ENCODE measurements around the gene CDC20B.

Gene CDC20B

DNA sequence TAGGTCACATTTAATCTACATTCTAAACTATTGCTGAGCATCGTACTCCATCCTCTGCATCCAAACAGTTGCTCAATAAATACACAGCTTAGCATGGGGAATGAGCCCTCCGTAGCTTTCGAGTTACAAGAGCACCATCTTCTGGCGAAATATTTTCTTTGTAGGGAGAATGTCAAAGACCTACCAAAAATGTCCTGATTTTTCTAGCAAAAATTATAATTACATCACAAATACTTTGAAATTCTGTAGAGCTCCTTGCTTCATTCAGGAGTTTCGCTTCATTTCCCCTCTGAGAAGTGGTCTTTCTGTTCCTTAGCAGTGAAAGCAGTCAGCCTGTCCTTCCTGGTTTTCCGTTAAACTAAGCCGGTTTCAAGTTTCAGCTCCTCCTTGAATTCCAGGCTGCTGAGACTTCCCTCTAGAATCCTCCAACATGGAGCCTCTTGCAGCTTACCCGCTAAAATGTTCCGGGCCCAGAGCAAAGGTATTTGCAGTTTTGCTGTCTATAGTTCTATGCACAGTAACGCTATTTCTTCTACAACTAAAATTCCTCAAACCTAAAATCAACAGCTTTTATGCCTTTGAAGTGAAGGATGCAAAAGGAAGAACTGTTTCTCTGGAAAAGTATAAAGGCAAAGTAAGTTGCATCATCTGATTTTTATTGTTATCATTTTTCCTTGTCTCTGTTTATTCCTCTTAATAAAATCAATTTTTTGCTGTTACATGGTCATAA is 13.0 kb downstream of the CDC20B start, which contains the start of gene GPX8 (continued):
- no peak for TF ChIP-seq ZNF488 (tag by site-specific recombination; IDR thresholded peaks at IDR 0.05)
- TF ChIP-seq ZFP3 (tag by site-specific recombination; IDR thresholded peaks at IDR 0.05; ENCODE audit: low read depth), result no peak
- TF ChIP-seq ZNF140 (tag by site-specific recombination; IDR thresholded peaks at IDR 0.05), result no peak
- TF ChIP-seq ZNF391 (tag by site-specific recombination; IDR thresholded peaks at IDR 0.05; ENCODE audit: borderline replicate concordance, low read depth), result no peak
- no peak for TF ChIP-seq GLI2 (tag by site-specific recombination; IDR thresholded peaks at IDR 0.05; ENCODE audit: borderline replicate concordance, low read depth)
- TF ChIP-seq, protein P1, sequence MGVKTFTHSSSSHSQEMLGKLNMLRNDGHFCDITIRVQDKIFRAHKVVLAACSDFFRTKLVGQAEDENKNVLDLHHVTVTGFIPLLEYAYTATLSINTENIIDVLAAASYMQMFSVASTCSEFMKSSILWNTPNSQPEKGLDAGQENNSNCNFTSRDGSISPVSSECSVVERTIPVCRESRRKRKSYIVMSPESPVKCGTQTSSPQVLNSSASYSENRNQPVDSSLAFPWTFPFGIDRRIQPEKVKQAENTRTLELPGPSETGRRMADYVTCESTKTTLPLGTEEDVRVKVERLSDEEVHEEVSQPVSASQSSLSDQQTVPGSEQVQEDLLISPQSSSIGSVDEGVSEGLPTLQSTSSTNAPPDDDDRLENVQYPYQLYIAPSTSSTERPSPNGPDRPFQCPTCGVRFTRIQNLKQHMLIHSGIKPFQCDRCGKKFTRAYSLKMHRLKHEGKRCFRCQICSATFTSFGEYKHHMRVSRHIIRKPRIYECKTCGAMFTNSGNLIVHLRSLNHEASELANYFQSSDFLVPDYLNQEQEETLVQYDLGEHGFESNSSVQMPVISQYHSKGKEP (tag by site-specific recombination; IDR thresholded peaks at IDR 0.05), result no peak
- TF ChIP-seq ZNF549 (tag by site-specific recombination; IDR thresholded peaks at IDR 0.05), result no peak
- no peak for TF ChIP-seq SALL2 (tag by site-specific recombination; IDR thresholded peaks at IDR 0.05; ENCODE audit: borderline replicate concordance)
- TF ChIP-seq ZNF23 (tag by site-specific recombination; IDR thresholded peaks at IDR 0.05; ENCODE audit: borderline replicate concordance), result no peak
- TF ChIP-seq ZNF274 (IDR thresholded peaks at IDR 0.05; ENCODE audit: low read length), result no peak
- TF ChIP-seq ZNF274 (tag by site-specific recombination; IDR thresholded peaks at IDR 0.05; ENCODE audit: borderline replicate concordance), result no peak
- no peak for TF ChIP-seq ZNF311 (tag by site-specific recombination; IDR thresholded peaks at IDR 0.05; ENCODE audit: borderline replicate concordance)
- TF ChIP-seq ZNF404 (tag by site-specific recombination; IDR thresholded peaks at IDR 0.05), result no peak
- 0 out of 2 replicates have a peak, but pooled peaks have one; percentile 19 for TF ChIP-seq ZBTB8A (tag by site-specific recombination; IDR thresholded peaks at IDR 0.05)
- no peak for TF ChIP-seq ZBTB1 (tag by site-specific recombination; IDR thresholded peaks at IDR 0.05)
- no peak for TF ChIP-seq ZNF510 (tag by site-specific recombination; IDR thresholded peaks at IDR 0.05; ENCODE audit: insufficient replicate concordance)
- TF ChIP-seq ZNF677 (tag by site-specific recombination; IDR thresholded peaks at IDR 0.05), result no peak
- TF ChIP-seq ZNF292 (tag by site-specific recombination; IDR thresholded peaks at IDR 0.05; ENCODE audit: borderline replicate concordance, low read depth), result no peak
- no peak for TF ChIP-seq ZNF433 (tag by site-specific recombination; IDR thresholded peaks at IDR 0.05; ENCODE audit: low read depth)
- TF ChIP-seq SP7 (tag by site-specific recombination; IDR thresholded peaks at IDR 0.05), result peak; percentile 31; the same call in 1 of the 2 replicates
- TF ChIP-seq ZNF341 (tag by site-specific recombination; IDR thresholded peaks at IDR 0.05; ENCODE audit: low read depth), result no peak
- TF ChIP-seq KLF7 (tag by site-specific recombination; IDR thresholded peaks at IDR 0.05; ENCODE audit: borderline replicate concordance), result no peak
- no peak for TF ChIP-seq ZNF658 (tag by site-specific recombination; IDR thresholded peaks at IDR 0.05)
- no peak for TF ChIP-seq ZNF26 (tag by site-specific recombination; IDR thresholded peaks at IDR 0.05)
- no peak for TF ChIP-seq ZBTB49 (tag by site-specific recombination; IDR thresholded peaks at IDR 0.05; ENCODE audit: low read depth)
- no peak for TF ChIP-seq ZNF707 (tag by site-specific recombination; IDR thresholded peaks at IDR 0.05)
- 0 out of 2 replicates have a peak, but pooled peaks have one; percentile 40 for TF ChIP-seq OVOL3 (tag by site-specific recombination; IDR thresholded peaks at IDR 0.05)
- TF ChIP-seq ZNF529 (tag by site-specific recombination; IDR thresholded peaks at IDR 0.05; ENCODE audit: insufficient replicate concordance), result no peak
- TF ChIP-seq HOXD13 (CRISPR knock-in tag; IDR thresholded peaks at IDR 0.05; ENCODE audit: borderline replicate concordance), result no peak
- no peak for TF ChIP-seq ZNF792 (tag by site-specific recombination; IDR thresholded peaks at IDR 0.05)
- no peak for TF ChIP-seq ZNF701 (tag by site-specific recombination; IDR thresholded peaks at IDR 0.05)
- TF ChIP-seq IKZF3 (tag by site-specific recombination; IDR thresholded peaks at IDR 0.05), result peak; percentile 95
- TF ChIP-seq, protein P2, sequence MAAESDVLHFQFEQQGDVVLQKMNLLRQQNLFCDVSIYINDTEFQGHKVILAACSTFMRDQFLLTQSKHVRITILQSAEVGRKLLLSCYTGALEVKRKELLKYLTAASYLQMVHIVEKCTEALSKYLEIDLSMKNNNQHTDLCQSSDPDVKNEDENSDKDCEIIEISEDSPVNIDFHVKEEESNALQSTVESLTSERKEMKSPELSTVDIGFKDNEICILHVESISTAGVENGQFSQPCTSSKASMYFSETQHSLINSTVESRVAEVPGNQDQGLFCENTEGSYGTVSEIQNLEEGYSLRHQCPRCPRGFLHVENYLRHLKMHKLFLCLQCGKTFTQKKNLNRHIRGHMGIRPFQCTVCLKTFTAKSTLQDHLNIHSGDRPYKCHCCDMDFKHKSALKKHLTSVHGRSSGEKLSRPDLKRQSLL (tag by site-specific recombination; IDR thresholded peaks at IDR 0.05), result peak; percentile 95
- TF ChIP-seq ZBTB17 (tag by site-specific recombination; IDR thresholded peaks at IDR 0.05), result peak; percentile 77
